Measurements from ENCODE around the gene NLRC4. TPM values are rescaled to one million over a fixed set of nuclear protein-coding genes. Genes with fewer than 3 reads are reported as not detected.

NLRC4 gene
- total and polyA plus RNA-seq, 2 donors (not counting 3 experiments of a cell fraction or from before 2014, with no cell fraction given), result not detected

DNA sequence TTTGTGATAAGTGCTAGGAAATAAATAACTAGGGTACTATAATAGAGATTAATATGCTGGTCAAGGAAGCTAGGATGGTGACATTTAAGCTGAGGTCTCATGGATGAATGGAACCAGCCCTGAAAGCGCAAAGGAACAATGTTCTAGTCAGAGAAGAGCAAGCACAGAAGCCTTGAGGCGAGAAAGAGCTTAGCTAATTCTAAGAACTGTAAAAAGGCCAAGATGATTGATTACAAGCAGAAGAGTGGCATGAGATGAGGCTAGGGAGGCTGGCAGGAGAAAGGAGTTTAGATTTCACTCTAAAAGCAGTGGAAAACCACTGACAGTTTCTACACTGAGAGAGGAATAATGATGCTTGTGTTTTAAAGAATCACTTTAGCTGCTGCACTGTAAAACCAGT, 9.6 kb upstream of the NLRC4 start:
- BruUV-seq (replicated peaks), result no TSS peak
- no peak overlapping the region for H2AFZ ChIP-seq (ENCODE audit: low read depth, low read length)
- H3K79me2 ChIP-seq (ENCODE audit: control insufficient read depth, insufficient read depth, low read length), result peaks cover 15% of the 10 kb centered on the region
- dilution Hi-C loops (cut with MboI; ENCODE audit: extremely low pct_ligation_motif_present, low sequenced_read_pairs), result no loop called here
- ChIA-PET CTCF (interaction anchor here (0.9 kb wide), 1 partner anchor 108 kb away, joined by 3 read pairs; the partner anchor contains the start of gene SLC30A6), POLR2A (no interaction called here)
- DNase-seq (ENCODE audit: low read depth, low spot score) (no peak), FAIRE-seq (no peak)
- no peaks in the 10 kb centered on the region for H3K9me3 ChIP-seq (replicated peaks; ENCODE audit: control insufficient read depth, insufficient read depth, low read length)
- H3K4me2 ChIP-seq (ENCODE audit: insufficient read depth, low read length), result no peak overlapping the region
- TF ChIP-seq, protein P1, sequence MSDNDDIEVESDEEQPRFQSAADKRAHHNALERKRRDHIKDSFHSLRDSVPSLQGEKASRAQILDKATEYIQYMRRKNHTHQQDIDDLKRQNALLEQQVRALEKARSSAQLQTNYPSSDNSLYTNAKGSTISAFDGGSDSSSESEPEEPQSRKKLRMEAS (IDR thresholded peaks at IDR 0.05; ENCODE audit: insufficient read depth, insufficient read length), result no peak
- TF ChIP-seq EZH2 (IDR thresholded peaks at IDR 0.05; ENCODE audit: borderline replicate concordance, low read depth, low read length, severe bottlenecking) (no peak), POLR2AphosphoS5 (IDR thresholded peaks at IDR 0.05; ENCODE audit: insufficient read depth, low read depth, low read length) (no peak), JUN (IDR thresholded peaks at IDR 0.05; ENCODE audit: borderline replicate concordance, insufficient read depth, insufficient read length, low read depth) (no peak), GATA2 (IDR thresholded peaks at IDR 0.05; ENCODE audit: insufficient read depth, insufficient read length, low read depth, low read length) (no peak), FOS (IDR thresholded peaks at IDR 0.05; ENCODE audit: borderline replicate concordance, insufficient read depth, low read length) (no peak), MYC (IDR thresholded peaks at IDR 0.05; ENCODE audit: low read depth, low read length) (no peak), POLR2A (IDR thresholded peaks at IDR 0.05; ENCODE audit: low read depth, low read length) (no peak)
- TF ChIP-seq, protein P2, sequence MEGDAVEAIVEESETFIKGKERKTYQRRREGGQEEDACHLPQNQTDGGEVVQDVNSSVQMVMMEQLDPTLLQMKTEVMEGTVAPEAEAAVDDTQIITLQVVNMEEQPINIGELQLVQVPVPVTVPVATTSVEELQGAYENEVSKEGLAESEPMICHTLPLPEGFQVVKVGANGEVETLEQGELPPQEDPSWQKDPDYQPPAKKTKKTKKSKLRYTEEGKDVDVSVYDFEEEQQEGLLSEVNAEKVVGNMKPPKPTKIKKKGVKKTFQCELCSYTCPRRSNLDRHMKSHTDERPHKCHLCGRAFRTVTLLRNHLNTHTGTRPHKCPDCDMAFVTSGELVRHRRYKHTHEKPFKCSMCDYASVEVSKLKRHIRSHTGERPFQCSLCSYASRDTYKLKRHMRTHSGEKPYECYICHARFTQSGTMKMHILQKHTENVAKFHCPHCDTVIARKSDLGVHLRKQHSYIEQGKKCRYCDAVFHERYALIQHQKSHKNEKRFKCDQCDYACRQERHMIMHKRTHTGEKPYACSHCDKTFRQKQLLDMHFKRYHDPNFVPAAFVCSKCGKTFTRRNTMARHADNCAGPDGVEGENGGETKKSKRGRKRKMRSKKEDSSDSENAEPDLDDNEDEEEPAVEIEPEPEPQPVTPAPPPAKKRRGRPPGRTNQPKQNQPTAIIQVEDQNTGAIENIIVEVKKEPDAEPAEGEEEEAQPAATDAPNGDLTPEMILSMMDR (IDR thresholded peaks at IDR 0.05; ENCODE audit: extremely low read depth in 1 of 2, insufficient read depth in 1 of 2, low read depth in 1 of 2, low read length in 2 of 2), result no peak
- peaks cover 11% of the 10 kb centered on the region for H3K4me1 ChIP-seq (ENCODE audit: control insufficient read depth, extremely low read depth, insufficient read depth, low read length)
- peaks cover 0 to 2% of the 10 kb centered on the region in 2 experiments for H3K27me3 ChIP-seq (ENCODE audit: control insufficient read depth in 2 of 2, insufficient read depth in 2 of 2, low read length in 2 of 2)
- no peak overlapping the region for H3K27ac ChIP-seq (ENCODE audit: insufficient read depth, low read depth, low read length)
- no peak overlapping the region for H3K4me3 ChIP-seq (replicated peaks in 1 of 3; ENCODE audit: insufficient read depth in 1 of 3, low read depth in 1 of 3, low read length in 3 of 3)
- intact Hi-C loops (cut with micrococcal nuclease), result no loop called here
- H3K36me3 ChIP-seq (ENCODE audit: control insufficient read depth in 2 of 2, extremely low read depth in 1 of 2, insufficient read depth in 2 of 2, low read length in 2 of 2), result no peaks in the 10 kb centered on the region
- no peaks in the 10 kb centered on the region for H3K9me1 ChIP-seq (replicated peaks; ENCODE audit: control insufficient read depth, extremely low read depth, insufficient read depth, low read length)
- no peaks in the 10 kb centered on the region for H4K20me1 ChIP-seq (replicated peaks; ENCODE audit: control insufficient read depth, extremely low read depth, insufficient read depth, low read length)
- H3K9ac ChIP-seq (replicated peaks; ENCODE audit: extremely low read depth, insufficient read depth, low read length), result no peak overlapping the region
